ENCODE results near the gene SNRK.
A peak's percentile ranks its signal among the peaks of the same experiment; 100 is the strongest.

SNRK gene

DNA sequence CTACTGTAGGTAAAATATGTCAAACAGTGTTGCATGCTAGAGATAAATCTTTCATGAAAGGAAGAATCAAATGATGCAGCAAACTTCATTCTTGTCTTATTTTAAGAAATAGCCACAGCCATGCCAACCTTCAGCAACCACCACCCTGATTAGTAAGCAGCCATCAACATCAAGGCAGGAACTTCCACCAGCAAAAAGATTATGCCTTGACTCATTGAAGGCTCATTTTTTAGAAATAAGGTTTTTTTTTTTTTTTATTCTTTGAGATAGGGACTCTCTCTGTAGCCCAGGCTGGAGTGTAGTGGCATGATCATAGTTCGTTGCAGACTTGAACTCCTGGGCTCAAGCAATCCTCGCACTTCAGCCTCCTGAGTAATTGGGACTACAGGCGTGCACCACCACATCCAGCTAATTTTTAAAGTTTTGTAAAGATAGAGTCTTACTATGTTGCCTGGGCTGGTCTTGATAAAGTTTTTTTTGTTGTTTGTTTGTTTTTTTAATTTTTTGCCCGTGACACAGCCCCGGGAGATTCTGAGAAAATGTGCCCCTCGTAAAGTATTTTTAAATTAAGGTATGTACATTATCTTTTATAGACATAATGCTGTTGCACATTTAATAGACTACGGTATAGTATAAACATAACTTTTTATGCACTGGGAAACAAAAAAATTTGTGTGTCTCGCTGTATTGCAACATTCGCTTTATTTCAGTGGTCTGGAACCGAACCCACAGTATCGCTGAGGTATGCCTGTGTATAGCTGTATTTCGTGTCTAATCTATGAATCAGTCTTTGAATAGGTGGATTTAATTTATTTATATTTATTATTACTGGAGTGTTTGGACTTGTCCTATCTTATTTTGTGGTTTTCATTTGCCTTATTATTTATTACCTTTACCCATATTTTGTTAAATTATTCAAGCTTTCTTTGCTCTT is 23.3 kb downstream of the SNRK start:
- DNase-seq: no peak

GRCh38 chr3:43316783-43317460 is 30.6 kb downstream of the SNRK start:
- no peak for DNase-seq

- DNase-seq: no peak
Measured at GRCh38 chr3:43317461-43318316, 31.3 kb downstream of the SNRK start.

DNA sequence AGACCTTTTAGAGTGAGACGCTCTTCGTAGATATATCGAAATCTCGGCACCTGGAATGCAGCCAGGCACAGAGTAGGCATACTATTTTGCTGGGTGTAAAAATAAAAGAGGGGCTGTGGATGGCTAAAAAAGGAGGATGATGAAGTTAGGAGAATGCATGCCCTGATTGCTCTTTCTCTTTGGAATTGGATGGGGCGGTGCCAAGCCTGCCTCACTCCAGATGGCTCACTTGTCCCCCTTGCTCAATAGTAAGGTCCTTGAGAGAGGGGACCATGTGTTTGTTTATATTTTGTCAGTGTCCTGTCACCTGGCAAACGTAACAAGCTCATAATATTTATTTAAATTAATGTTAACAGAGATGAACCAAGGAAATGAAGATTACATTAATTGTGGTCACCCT is 33.0 kb downstream of the SNRK start:
- peak; percentile 5 for DNase-seq

- no peak for DNase-seq
Measured at GRCh38 chr3:43319794-43320193, 33.5 kb downstream of the SNRK start.

GRCh38 chr3:43320288-43320687 is 33.9 kb downstream of the SNRK start:
- no peak for DNase-seq

DNA sequence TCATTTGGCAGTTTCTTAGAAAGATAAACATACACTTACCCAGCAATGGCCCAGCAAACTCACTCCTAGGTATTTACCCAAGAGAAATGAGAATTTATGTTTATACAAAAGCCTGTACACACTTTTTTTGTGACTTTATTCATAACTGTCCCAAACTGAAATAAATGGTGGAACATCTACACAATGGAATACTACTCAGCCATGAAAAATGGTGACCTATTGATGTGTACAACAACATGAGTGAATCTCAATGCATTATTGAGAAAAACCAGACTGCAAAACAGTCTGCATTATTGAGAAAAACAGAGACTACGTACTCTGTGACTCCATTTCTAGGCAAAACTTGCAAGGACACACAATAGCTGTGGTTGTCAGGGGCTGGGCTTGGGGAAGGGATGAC is 37.2 kb downstream of the SNRK start:
- DNase-seq: no peak

DNA sequence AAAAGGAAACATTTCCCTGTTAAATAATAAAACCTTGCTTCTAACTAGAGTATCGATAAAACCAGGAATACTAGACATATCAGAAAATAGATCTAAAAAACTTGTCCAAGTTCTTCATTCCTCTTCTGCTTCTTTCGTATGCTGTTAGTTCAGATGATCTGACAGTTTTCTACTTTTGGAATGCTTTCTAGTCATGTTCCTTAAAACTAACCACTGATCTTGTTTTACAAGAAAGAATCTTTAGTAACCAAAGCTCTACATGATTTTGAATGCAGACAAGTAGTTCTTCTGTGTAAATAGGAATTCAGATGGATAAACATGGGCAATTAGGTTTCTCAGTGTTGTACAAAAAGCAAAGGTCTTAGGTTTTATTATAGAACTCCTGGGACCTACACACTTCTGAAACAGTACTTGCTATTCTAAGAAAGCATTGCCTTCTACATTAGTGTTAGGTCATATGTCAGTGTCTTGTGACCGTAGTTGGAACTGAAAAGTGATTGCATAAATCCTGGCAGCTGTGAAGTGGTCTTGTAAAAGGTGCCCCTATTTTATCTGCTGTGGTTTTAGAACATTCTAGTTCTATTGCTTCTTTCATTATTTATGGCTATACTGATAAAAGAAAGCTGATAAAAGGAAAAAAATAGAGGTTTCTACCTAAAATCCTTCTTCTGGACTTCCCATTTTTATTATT is 40.7 kb downstream of the SNRK start:
- no peak for DNase-seq

DNA sequence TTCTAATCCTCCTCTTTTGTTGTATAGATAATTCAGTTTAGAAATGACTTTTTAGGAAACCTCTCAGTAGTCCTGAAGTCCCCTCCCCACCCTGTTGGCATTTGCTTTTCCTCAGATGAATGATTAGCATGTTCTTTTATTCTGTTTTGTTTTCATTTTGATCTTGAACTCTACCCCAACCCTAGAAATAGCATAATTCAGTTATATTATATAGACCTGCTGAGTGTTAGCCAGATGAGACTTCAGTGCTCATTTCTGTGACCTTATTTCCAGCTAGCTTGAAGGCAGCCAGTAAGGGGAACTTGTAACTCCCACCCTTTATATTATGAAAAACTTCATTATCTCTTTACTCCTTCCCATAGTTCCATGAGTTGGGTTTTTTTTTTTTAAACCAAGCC is 41.2 kb downstream of the SNRK start:
- DNase-seq: no peak

DNA sequence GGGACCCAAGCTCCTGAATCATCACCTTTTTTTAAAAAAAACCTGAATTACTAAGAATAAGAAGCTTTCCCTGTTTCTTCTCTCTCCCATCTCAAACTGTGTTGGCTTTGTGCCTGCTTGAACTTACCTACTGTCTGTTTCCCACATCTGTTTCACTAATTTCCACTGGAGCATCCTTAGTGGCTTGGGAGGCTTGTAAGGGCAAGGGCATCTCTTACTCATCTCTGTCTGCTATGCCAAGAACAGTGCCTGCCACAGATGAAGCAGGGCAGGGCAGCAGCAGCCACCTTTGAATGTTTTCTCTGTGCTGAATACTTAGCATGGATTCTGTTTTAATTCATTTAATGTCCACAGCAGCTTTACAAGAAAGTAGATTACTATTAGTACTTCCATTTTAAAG is 42.3 kb downstream of the SNRK start:
- no peak for DNase-seq

GRCh38 chr3:43330981-43331380 is 44.6 kb downstream of the SNRK start:
- no peak for DNase-seq

DNA sequence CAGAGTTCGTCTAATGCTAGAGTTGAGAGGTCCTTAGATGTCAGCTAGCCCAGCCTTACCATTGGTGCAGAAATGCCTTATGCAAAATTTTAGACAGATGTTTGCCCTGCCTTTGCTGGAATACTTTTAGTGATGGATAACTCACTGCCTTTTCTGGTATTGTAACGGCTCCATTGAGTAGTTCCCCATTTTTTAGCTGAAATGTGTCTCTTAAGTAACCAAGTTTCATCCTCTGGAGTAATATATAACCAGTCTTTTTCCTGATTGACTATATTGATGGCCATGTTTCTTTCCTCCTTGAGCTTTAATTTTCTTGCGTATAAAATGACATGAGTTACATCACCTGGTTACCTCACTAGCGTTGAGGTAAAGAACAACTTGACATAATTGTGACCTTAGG is 45.0 kb downstream of the SNRK start:
- no peak for DNase-seq

- no peak for DNase-seq
Measured at GRCh38 chr3:43334976-43335375, 48.6 kb downstream of the SNRK start.

- DNase-seq: no peak
Measured at GRCh38 chr3:43335799-43336198, 49.5 kb downstream of the SNRK start.

GRCh38 chr3:43338295-43338694 is 52.0 kb downstream of the SNRK start:
- no peak for DNase-seq

- DNase-seq: no peak
Measured at GRCh38 chr3:43340403-43340802, 54.1 kb downstream of the SNRK start.

DNA sequence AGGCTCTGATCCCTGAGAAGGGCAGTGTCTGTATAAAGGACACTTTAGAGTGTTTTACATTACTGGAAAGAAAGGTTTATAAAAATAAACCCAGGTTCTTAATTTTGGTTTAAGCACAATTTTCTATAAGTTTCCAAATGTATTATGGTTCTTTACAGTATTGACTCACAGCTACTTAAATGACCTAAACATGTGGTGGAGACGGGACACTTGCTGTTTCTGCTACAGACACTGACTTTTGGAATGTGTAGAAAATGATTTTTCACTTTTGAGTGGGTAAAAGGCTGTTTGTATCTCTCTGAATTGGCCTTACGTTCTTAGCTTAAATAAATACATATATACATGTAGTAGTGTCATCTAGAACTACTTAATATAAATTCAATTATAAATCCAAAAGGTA is 55.4 kb downstream of the SNRK start:
- DNase-seq: no peak

GRCh38 chr3:43343185-43343584 is 56.8 kb downstream of the SNRK start:
- no peak for DNase-seq

DNA sequence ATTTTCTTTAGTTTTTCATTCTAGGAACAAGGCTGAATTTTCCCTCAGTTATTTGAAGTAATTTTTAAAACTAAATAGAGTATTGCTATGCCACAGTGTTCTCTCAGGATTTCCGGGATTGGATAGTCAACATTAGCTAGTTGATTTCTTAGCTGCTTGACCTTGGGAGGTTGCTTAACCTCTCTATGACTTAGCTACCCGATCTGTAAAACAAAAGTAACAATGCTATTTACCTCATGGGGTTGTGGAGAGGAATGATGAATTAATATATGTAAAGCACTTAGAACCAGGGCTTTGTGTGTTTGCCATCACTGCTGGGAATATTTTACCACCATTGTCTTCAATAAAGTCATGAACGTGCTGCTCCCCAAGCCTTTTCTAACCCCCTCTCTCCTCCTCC is 57.5 kb downstream of the SNRK start:
- no peak for DNase-seq

DNA sequence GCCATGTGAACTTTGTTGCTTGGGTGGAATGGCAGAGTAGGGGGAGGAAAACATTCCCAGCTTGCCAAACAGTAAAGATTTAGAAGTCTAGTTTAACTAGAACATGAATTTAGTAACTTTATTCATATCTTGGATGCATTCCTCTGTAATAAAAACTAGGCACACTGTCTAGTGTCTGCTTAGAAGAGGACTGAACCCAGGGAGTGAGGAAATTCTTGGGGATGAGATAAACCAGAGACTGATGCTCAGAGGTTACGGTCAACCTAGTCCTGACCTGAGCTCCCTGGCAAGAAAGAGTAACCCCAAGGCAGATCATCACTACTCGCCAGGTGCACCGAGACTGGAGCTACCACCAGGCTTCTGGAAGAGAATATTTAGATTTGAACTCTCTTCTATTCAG is 58.2 kb downstream of the SNRK start:
- no peak for DNase-seq

GRCh38 chr3:43345246-43345645 is 58.9 kb downstream of the SNRK start:
- DNase-seq: no peak

GRCh38 chr3:43345877-43346276 is 59.5 kb downstream of the SNRK start:
- DNase-seq: no peak
